ENCODE results near the gene ZHX3.

ZHX3 gene

GRCh38 chr20:41349266-41349665 is 31.7 kb upstream of the ZHX3 start:
- POLR2A ChIA-PET: no interaction called here
- H3K4me3 ChIP-seq (ENCODE audit: low read depth, low read length): no peak overlapping the region
- TF ChIP-seq CTCF (IDR thresholded peaks at IDR 0.05; ENCODE audit: insufficient read depth, low read length, missing control alignments): no peak
- no peak for DNase-seq (ENCODE audit: low read depth, low spot score)
- CTCF ChIA-PET: interaction anchor here (1.5 to 2.5 kb wide), 3 partner anchors 8 to 176 kb away, joined by 5 to 12 read pairs (median 11); partner anchors contain the start of gene LPIN3

GRCh38 chr20:41348430-41349172 is 31.1 kb upstream of the ZHX3 start:
- ChIA-PET POLR2A (no interaction called here), CTCF (interaction anchor here (1.5 to 18.2 kb wide), 3 partner anchors 9 to 176 kb away, joined by 5 to 404 read pairs (median 5); no protein-coding TSS in a partner anchor)
- TF ChIP-seq CTCF (IDR thresholded peaks at IDR 0.05; ENCODE audit: insufficient read depth, low read length, missing control alignments): no peak
- no peak for DNase-seq (ENCODE audit: low read depth, low spot score)
- no peak overlapping the region for H3K4me3 ChIP-seq (ENCODE audit: low read depth, low read length)

GRCh38 chr20:41347523-41348429 is 30.2 kb upstream of the ZHX3 start:
- DNase-seq (ENCODE audit: low read depth, low spot score): no peak
- no peak overlapping the region for H3K4me3 ChIP-seq (ENCODE audit: low read depth, low read length)
- ChIA-PET CTCF (interaction anchor here (1.5 to 18.2 kb wide), 2 partner anchors 8 to 175 kb away, joined by 5 to 404 read pairs; no protein-coding TSS in a partner anchor), POLR2A (no interaction called here)
- no peak for TF ChIP-seq CTCF (IDR thresholded peaks at IDR 0.05; ENCODE audit: insufficient read depth, low read length, missing control alignments)

GRCh38 chr20:41345729-41346067 is 28.2 kb upstream of the ZHX3 start:
- no peak for DNase-seq (ENCODE audit: low read depth, low spot score)
- H3K4me3 ChIP-seq (ENCODE audit: low read depth, low read length): no peak overlapping the region
- ChIA-PET POLR2A (interaction anchor here (0.9 kb wide), 1 partner anchor 16 kb away, joined by 3 read pairs; no protein-coding TSS in a partner anchor), CTCF (interaction anchor here (0.8 to 18.2 kb wide), 2 partner anchors 173 to 382 kb away, joined by 3 to 404 read pairs; no protein-coding TSS in a partner anchor)
- TF ChIP-seq CTCF (IDR thresholded peaks at IDR 0.05; ENCODE audit: insufficient read depth, low read length, missing control alignments): no peak

GRCh38 chr20:41344938-41345728 is 27.6 kb upstream of the ZHX3 start:
- POLR2A ChIA-PET: no interaction called here
- H3K4me3 ChIP-seq (ENCODE audit: low read depth, low read length): no peak overlapping the region
- TF ChIP-seq CTCF (IDR thresholded peaks at IDR 0.05; ENCODE audit: insufficient read depth, low read length, missing control alignments): no peak
- DNase-seq (ENCODE audit: low read depth, low spot score): no peak
- CTCF ChIA-PET: interaction anchor here (0.8 to 18.2 kb wide), 4 partner anchors 13 to 381 kb away, joined by 3 to 404 read pairs (median 4); no protein-coding TSS in a partner anchor

Measured in AG04449 (cell line).